Neural crest cell (in vitro differentiated cells): ENCODE results near the gene MYOM1. TPM values are rescaled to one million over a fixed set of nuclear protein-coding genes. Genes with fewer than 3 reads are reported as not detected.

Experiments used
- DNase-seq: peaks from one replicate; pipeline ENCODE4 v3.0.0; 2021; ENCODE audit warnings: low read depth, mixed read lengths, low spot score
- H3K27ac Mint-ChIP-seq: one replicate; pipeline ENCODE4 v1.8.0; 2021; ENCODE audit warnings: mild to moderate bottlenecking, mixed read lengths; ENCODE audit not compliant: unreplicated experiment
- H3K27me3 Mint-ChIP-seq: 2 replicates; pipeline ENCODE4 v1.8.0; 2021; ENCODE audit warnings: low read depth, mild to moderate bottlenecking, mixed read lengths
- H3K36me3 Mint-ChIP-seq: 2 replicates; pipeline ENCODE4 v1.8.0; 2021; ENCODE audit warnings: low read depth, mild to moderate bottlenecking, mixed read lengths
- H3K4me1 Mint-ChIP-seq: 2 replicates; pipeline ENCODE4 v1.8.0; 2021; ENCODE audit warnings: mixed read lengths
- H3K4me3 Mint-ChIP-seq: one replicate; pipeline ENCODE4 v1.8.0; 2021; ENCODE audit warnings: mild to moderate bottlenecking, mixed read lengths
- H3K9me3 Mint-ChIP-seq: 2 replicates; pipeline ENCODE4 v1.8.0; 2021; ENCODE audit warnings: mixed read lengths
- total RNA-seq: library from RNA; stranded (reverse); gene quantifications from 2 replicates; pipeline ENCODE4 v1.2.1, GENCODE V29; 2021
- TF ChIP-seq, protein P1 (sequence below): fragments of 200-600 bp; sonication (generic); conservative IDR thresholded peaks from 2 replicates; pipeline ENCODE4 v1.5.0; 2021; ENCODE audit warnings: antibody characterized with exemption, mild to moderate bottlenecking

Gene MYOM1
- total RNA-seq, 1 donor from 2014 or later = 0.89 TPM

- H3K36me3 Mint-ChIP-seq = no peaks in the 10 kb centered on the region
- H3K27me3 Mint-ChIP-seq = no peaks in the 10 kb centered on the region
- peaks cover 6% of the 10 kb centered on the region for H3K4me1 Mint-ChIP-seq
- H3K27ac Mint-ChIP-seq = no peak overlapping the region
- TF ChIP-seq, protein P1, sequence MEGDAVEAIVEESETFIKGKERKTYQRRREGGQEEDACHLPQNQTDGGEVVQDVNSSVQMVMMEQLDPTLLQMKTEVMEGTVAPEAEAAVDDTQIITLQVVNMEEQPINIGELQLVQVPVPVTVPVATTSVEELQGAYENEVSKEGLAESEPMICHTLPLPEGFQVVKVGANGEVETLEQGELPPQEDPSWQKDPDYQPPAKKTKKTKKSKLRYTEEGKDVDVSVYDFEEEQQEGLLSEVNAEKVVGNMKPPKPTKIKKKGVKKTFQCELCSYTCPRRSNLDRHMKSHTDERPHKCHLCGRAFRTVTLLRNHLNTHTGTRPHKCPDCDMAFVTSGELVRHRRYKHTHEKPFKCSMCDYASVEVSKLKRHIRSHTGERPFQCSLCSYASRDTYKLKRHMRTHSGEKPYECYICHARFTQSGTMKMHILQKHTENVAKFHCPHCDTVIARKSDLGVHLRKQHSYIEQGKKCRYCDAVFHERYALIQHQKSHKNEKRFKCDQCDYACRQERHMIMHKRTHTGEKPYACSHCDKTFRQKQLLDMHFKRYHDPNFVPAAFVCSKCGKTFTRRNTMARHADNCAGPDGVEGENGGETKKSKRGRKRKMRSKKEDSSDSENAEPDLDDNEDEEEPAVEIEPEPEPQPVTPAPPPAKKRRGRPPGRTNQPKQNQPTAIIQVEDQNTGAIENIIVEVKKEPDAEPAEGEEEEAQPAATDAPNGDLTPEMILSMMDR = no peak
- no peak overlapping the region for H3K4me3 Mint-ChIP-seq
- H3K9me3 Mint-ChIP-seq = no peaks in the 10 kb centered on the region
- no peak for DNase-seq
Measured at GRCh38 chr18:3132700-3133099, 87.1 kb downstream of the MYOM1 start.

GRCh38 chr18:3130344-3130743 is 89.4 kb downstream of the MYOM1 start:
- no peak for DNase-seq
- TF ChIP-seq, protein P1 = no peak
- H3K36me3 Mint-ChIP-seq = no peaks in the 10 kb centered on the region
- H3K9me3 Mint-ChIP-seq = no peaks in the 10 kb centered on the region
- no peaks in the 10 kb centered on the region for H3K27me3 Mint-ChIP-seq
- H3K4me3 Mint-ChIP-seq = no peak overlapping the region
- peaks cover 6% of the 10 kb centered on the region for H3K4me1 Mint-ChIP-seq
- H3K27ac Mint-ChIP-seq = no peak overlapping the region

GRCh38 chr18:3129053-3129864 is 90.5 kb downstream of the MYOM1 start:
- H3K4me3 Mint-ChIP-seq = no peak overlapping the region
- peaks cover 7% of the 10 kb centered on the region for H3K9me3 Mint-ChIP-seq
- H3K36me3 Mint-ChIP-seq = no peaks in the 10 kb centered on the region
- H3K4me1 Mint-ChIP-seq = peaks cover 6% of the 10 kb centered on the region
- DNase-seq = peak; percentile 83
- TF ChIP-seq, protein P1 = peak; percentile 91
- no peaks in the 10 kb centered on the region for H3K27me3 Mint-ChIP-seq
- H3K27ac Mint-ChIP-seq = peak overlapping the region; percentile 9

- DNase-seq = no peak
- Mint-ChIP-seq H3K27ac (no peak overlapping the region), H3K27me3 (no peaks in the 10 kb centered on the region), H3K9me3 (peaks cover 7% of the 10 kb centered on the region), H3K4me1 (peaks cover 6% of the 10 kb centered on the region), H3K36me3 (no peaks in the 10 kb centered on the region), H3K4me3 (no peak overlapping the region)
- TF ChIP-seq, protein P1 = no peak
Measured at GRCh38 chr18:3126457-3127097, 93.2 kb downstream of the MYOM1 start.

- TF ChIP-seq, protein P1 = no peak
- no peak overlapping the region for H3K27ac Mint-ChIP-seq
- no peak overlapping the region for H3K4me3 Mint-ChIP-seq
- DNase-seq = no peak
- H3K9me3 Mint-ChIP-seq = peaks cover 7% of the 10 kb centered on the region
- H3K36me3 Mint-ChIP-seq = no peaks in the 10 kb centered on the region
- H3K4me1 Mint-ChIP-seq = peaks cover 6% of the 10 kb centered on the region
- H3K27me3 Mint-ChIP-seq = no peaks in the 10 kb centered on the region
Measured at GRCh38 chr18:3124822-3125221, 94.9 kb downstream of the MYOM1 start.
